Lower leg skin (tissue), 4 donors: ENCODE data around the gene RNF125. TPM values are rescaled to one million over a fixed set of nuclear protein-coding genes. Genes with fewer than 3 reads are reported as not detected.

Experiments
- DNase-seq, 2 donors: peaks; one replicate each; pipeline ENCODE4 v3.0.0-alpha.2; 2019; ENCODE audit warnings: low spot score in 2 of 2
- H3K4me3 ChIP-seq: fragments of 200-600 bp; sonication (generic); 2 replicates; pipeline ENCODE4 v1.5.1; 2017; ENCODE audit warnings: mild to moderate bottlenecking, low read depth; ENCODE audit not compliant: poor library complexity, severe bottlenecking
- POLR2A ChIP-seq, 2 donors: fragments of 450-650 bp; IDR thresholded peaks; one replicate each; pipeline ENCODE4 v1.6.1; 2016 to 2017; ENCODE audit warnings: antibody characterized with exemption in 2 of 2, mild to moderate bottlenecking in 1 of 2, moderate library complexity in 1 of 2
- WGBS, 2 donors: methylation state at CpG; one replicate each; pipeline ENCODE4 v1.1.5; 2018; 5-methylcytosine and 5-hydroxymethylcytosine counted together
- intact Hi-C: fragments of 100-400 bp; cut with DNase I; formaldehyde crosslinking; loops from one replicate; pipeline ENCODE4 v1.15.0; 2023; ENCODE audit warnings: low total_unique reads
- total RNA-seq, 4 donors: library from RNA; depleted of rRNA; stranded (reverse); fragments of >200 nt; gene quantifications; one replicate each; pipeline ENCODE4 v1.1.0, GENCODE V29; 2016
- TF ChIP-seq, protein P1 (sequence below), 3 donors: fragments of 450-650 bp; IDR thresholded peaks; one replicate each; pipeline ENCODE4 v1.5.1; 2016; ENCODE audit warnings: antibody characterized with exemption in 3 of 3, mild to moderate bottlenecking in 3 of 3, moderate library complexity in 2 of 3

Gene RNF125
- total RNA-seq, 4 donors from 2014 or later = 6.3 to 16.3 (median 9.2) TPM

DNA sequence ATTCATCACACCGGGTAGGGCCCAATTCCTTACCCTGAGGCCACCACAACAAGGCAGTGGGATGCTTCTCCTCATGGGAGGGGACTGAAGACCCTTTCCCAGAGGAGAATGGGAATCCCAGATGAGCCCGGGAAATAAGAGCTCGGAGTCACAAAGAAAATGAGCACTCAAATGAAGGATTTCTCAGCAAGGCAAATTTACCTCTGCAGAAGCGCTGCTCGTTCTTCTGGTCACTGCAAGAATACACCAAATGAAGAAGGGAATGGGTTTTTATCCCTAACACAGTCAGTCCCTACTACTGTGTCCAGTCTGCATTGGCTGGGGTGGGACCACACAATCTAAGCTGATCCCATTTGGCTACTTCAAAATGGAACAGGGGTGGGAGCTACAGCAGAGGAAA, 40.0 kb upstream of the RNF125 start:
- no peak overlapping the region for H3K4me3 ChIP-seq
- 94 to 96% methylated on average over 5 of the region's 5 CpGs for WGBS, 2 donors
- DNase-seq = no peak
- TF ChIP-seq, protein P1, sequence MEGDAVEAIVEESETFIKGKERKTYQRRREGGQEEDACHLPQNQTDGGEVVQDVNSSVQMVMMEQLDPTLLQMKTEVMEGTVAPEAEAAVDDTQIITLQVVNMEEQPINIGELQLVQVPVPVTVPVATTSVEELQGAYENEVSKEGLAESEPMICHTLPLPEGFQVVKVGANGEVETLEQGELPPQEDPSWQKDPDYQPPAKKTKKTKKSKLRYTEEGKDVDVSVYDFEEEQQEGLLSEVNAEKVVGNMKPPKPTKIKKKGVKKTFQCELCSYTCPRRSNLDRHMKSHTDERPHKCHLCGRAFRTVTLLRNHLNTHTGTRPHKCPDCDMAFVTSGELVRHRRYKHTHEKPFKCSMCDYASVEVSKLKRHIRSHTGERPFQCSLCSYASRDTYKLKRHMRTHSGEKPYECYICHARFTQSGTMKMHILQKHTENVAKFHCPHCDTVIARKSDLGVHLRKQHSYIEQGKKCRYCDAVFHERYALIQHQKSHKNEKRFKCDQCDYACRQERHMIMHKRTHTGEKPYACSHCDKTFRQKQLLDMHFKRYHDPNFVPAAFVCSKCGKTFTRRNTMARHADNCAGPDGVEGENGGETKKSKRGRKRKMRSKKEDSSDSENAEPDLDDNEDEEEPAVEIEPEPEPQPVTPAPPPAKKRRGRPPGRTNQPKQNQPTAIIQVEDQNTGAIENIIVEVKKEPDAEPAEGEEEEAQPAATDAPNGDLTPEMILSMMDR (IDR thresholded peaks at IDR 0.05) = no peak
- no peak for TF ChIP-seq POLR2A (IDR thresholded peaks at IDR 0.05)
- intact Hi-C loops = no loop called here

GRCh38 chr18:31979714-31980113, 38.9 kb upstream of the RNF125 start:
- H3K4me3 ChIP-seq = no peak overlapping the region
- WGBS, 2 donors = 91 to 93% methylated on average over 2 of the region's 2 CpGs
- intact Hi-C loops = no loop called here
- TF ChIP-seq, protein P1 (IDR thresholded peaks at IDR 0.05) = no peak
- TF ChIP-seq POLR2A (IDR thresholded peaks at IDR 0.05) = no peak
- DNase-seq = no peak

GRCh38 chr18:31980863-31981262, 37.8 kb upstream of the RNF125 start:
- no peak for DNase-seq

GRCh38 chr18:31983020-31983419, 35.6 kb upstream of the RNF125 start:
- DNase-seq = no peak
- H3K4me3 ChIP-seq = no peak overlapping the region
- intact Hi-C loops = no loop called here
- TF ChIP-seq, protein P1 (IDR thresholded peaks at IDR 0.05) = no peak
- TF ChIP-seq POLR2A (IDR thresholded peaks at IDR 0.05) = no peak
- WGBS, 2 donors = 87 to 88% methylated on average over 3 of the region's 3 CpGs

More at GRCh38 chr18:31980863-31981262, 37.8 kb upstream of the RNF125 start:
- intact Hi-C loops = no loop called here
- no peak for TF ChIP-seq POLR2A (IDR thresholded peaks at IDR 0.05)
- TF ChIP-seq, protein P1 (IDR thresholded peaks at IDR 0.05) = no peak
- no peak overlapping the region for H3K4me3 ChIP-seq

GRCh38 chr18:31983976-31984375, 34.6 kb upstream of the RNF125 start:
- WGBS, 2 donors = 75 to 83% methylated on average over 5 of the region's 5 CpGs
- intact Hi-C loops = no loop called here
- no peak for DNase-seq
- no peak overlapping the region for H3K4me3 ChIP-seq
- no peak for TF ChIP-seq POLR2A (IDR thresholded peaks at IDR 0.05)
- TF ChIP-seq, protein P1 (IDR thresholded peaks at IDR 0.05) = no peak

GRCh38 chr18:31990823-31991222, 27.8 kb upstream of the RNF125 start:
- no peak overlapping the region for H3K4me3 ChIP-seq
- TF ChIP-seq POLR2A (IDR thresholded peaks at IDR 0.05) = no peak
- TF ChIP-seq, protein P1 (IDR thresholded peaks at IDR 0.05) = no peak
- DNase-seq = no peak
- 91 to 100% methylated on average over 2 of the region's 2 CpGs for WGBS, 2 donors
- intact Hi-C loops = no loop called here
